ENCODE measurements around the gene WASF2.
"Not testable (repeated sequence)": the region's sequence is repeated elsewhere in the genome, so short reads cannot be mapped to it uniquely, and the experiment has no call there.

WASF2 gene, protein sequence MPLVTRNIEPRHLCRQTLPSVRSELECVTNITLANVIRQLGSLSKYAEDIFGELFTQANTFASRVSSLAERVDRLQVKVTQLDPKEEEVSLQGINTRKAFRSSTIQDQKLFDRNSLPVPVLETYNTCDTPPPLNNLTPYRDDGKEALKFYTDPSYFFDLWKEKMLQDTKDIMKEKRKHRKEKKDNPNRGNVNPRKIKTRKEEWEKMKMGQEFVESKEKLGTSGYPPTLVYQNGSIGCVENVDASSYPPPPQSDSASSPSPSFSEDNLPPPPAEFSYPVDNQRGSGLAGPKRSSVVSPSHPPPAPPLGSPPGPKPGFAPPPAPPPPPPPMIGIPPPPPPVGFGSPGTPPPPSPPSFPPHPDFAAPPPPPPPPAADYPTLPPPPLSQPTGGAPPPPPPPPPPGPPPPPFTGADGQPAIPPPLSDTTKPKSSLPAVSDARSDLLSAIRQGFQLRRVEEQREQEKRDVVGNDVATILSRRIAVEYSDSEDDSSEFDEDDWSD

GRCh38 chr1:27489973-27490741, at the start of gene WASF2:
WASF2 (minus strand) TSS chr1:27490167; CDS start chr1:27428890, 61,277 bp downstream.
- peak; percentile 98 for DNase-seq

DNA sequence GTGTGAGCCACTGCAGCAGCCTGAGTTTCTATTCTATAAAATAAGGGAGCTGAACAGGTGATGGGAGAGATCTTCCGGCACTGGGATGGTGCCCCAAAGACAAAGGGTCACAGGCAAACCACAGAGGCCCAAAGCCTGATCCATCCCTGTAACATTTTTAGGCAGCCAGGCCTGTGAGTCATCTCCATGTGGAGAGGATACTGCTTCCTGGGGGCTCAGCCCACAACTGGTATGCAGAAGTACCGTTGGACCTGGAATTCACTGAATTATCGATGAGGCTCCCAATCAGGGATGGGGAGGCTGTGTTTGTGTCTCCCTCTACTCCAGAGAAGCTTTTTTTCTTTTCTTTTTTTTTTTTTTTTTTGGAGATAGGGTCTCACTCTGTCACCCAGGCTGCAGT, 48.8 kb upstream of the WASF2 start:
- DNase-seq = no peak

- not testable (repeated sequence) for DNase-seq
These were observed 48.3 kb upstream of the WASF2 start for GRCh38 chr1:27538305-27538676.

DNA sequence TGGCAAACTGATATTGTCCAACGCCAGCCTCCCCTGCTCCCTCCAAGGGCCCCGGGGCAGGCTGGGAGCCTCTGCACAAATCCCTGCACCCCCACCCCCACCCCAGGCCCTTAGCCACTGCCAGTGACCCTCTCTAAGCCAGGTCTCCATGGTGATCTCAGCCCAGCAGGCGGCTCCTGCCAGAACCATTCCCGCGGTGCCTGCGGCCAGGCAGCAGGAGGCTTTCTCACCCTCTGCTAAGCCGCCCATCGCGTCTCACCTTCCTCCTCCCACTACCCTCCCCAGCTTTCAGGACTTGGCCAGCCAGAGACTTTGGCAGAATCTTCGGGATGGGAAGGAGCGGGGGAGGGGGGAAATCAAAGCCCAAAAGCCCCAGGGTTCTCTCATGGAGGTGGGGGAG, 46.8 kb upstream of the WASF2 start:
- no peak for DNase-seq

- DNase-seq = no peak
These were observed 46.2 kb upstream of the WASF2 start for GRCh38 chr1:27536010-27536757.

DNA sequence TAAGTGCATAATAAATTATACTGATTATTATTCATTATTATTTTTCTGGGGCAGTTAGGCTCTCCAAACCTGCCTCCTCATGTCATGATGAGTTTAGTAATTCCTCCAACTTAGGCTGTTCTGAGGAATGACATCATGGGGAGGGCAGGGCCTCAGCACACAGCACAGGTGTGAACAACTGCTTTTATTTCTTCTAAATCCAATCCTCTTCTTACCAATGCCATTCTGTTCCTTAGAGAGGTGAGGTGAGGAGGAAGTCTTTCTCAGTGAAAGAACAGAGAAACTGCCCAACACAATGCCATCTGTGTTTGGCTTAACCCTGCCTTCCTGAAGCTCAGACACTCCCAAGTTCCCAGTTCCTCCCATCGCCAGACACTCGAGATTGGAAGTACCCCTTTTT, 45.4 kb upstream of the WASF2 start:
- DNase-seq = no peak

DNA sequence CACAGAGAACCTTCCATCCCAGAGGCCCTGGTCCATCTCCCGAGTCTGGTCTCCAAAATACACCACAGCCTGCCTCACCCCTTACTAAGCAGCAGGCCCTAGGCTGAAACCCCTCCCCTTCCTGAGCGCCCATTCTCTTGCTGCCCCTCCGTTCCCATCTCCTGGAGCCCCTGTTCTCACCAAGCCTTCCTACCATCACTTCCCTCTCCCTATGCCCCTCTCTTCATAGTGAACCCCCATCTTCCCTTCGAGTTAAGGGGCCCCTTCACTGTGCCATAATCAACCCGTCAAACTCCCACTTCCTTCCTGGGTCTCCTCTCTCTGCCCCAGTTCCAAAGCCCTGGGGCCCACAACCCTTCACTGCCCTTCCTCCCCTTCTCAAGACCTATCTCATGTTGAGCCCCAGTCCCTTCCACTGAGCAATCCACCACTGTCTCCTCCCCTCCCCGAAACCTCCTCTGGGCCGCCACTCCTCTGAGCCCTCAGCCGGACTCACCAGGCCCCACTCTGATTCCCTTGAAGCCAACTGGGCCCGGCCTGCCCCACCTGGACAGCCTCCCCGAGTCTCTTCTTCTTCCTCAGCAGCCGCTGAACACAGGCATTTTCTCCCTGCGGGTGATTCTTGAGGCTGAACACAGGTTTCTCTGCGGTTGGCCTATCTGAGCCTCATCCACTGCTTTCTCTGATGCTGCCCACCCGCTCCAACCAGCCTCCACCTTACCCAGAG, 42.2 kb upstream of the WASF2 start:
- DNase-seq = no peak

DNA sequence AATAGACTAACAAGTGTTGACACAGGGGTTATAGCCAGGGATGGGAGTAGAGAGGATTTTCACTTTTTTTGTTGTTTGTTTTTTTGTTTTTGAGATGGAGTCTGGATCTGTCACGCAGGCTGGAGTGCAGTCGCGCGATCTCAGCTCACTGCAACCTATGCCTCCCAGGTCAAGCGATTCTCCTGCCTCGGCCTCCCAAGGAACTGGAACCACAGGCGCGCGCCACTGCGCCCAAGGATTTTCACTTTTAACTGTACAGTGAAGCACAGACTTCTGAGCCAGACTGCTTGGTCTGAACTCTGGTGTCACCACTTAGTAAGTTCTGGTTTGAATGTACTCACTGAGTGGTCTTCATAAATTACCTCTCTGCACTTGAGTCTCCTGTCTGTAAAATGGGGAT, 40.2 kb upstream of the WASF2 start:
- DNase-seq = no peak

- no peak for DNase-seq
These were observed 39.7 kb upstream of the WASF2 start for GRCh38 chr1:27529704-27530018.

DNA sequence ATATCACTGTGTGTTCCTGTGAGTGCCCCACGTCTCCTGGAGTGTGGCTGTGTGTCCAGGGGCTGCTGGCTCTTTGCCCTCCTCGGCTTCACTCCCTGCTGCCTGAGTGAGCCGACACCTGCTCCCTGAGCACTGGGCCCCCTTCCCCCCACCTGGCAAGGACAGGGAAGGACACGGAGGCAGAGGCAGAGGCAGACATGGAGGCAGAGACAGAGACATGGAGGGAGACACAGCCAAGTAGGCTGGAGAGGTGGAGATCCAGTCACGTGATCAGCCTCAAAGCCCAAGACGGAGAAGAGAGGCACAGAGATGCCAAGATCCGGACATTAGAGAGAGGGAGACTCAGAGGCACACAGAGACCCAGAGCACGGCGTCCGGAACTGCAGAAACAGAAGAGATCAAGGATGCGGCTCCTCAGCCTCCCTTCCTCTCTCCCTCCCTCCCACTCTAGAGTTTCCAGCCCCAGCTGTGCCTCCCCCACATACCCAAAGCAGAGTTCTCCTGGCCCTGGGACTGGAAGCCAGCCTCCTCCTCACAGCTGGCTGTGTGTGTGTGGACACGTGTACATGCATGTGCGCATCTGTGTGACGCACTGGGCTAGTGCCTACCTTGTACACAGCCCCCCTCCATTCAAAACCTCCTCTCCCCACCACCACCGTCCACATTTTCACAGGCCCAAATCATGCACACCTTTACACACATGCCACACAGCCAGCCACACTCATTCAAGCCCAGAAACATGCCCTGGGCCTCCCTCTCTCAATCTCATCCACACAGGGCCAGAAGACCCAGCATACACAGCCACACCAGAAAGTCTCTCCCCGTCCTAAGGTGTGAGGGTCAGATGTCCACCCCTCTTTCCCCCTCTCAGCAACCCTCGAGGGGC, 39.1 kb upstream of the WASF2 start:
- peak; percentile 70 for DNase-seq

DNA sequence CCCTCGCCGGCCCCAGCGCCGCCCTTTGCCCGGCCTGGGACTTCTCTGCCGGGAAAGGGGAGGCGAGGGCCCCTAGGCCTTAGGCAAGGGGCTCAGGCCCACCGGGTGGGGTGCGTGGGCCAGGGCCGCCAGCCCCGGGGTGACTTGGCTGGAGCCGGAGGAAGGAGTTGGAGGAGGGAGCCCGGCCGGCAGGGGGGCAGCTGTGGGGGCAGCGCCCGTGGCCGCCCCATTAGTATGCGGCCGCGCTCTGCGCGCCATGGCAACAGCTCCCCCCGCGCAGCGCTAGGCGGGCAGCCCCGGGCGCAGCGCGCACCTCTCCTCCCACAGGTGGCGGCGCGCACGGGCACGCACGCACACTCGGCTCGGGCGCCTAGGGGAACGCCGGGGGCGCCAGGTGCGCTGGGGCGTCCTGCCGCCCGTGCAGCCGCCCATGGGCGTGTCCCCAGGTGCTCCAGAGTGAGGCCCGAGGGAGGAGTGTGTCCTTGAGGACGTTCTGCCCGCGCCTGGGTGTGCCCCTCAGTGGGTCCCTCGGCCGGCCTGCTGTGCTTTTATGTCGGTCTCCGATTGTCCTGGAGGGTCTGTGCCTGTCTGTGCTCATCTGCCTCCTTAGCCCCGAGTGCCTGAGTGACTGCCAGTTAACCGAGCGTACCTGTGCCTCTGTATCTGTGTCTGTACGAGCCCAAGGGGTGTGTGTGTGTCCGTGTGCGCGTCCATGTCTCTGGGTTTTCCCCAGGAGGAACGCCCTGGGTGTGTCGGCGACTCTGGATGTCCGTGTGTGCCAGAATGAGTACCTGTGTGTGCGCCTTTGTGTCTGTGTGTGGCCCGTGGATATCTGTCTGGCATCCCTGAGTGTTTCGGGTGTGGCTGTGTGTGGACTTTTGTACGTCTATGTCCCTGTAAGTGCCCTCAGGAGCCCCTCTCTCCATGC, 38.2 kb upstream of the WASF2 start:
- DNase-seq = peak; percentile 97

- DNase-seq = peak; percentile 98
These were observed 37.4 kb upstream of the WASF2 start for GRCh38 chr1:27527223-27527889.

- DNase-seq = peak; percentile 37
These were observed 36.7 kb upstream of the WASF2 start for GRCh38 chr1:27526569-27527222.

- DNase-seq = peak; percentile 69
These were observed 35.6 kb upstream of the WASF2 start for GRCh38 chr1:27525296-27526272.

DNA sequence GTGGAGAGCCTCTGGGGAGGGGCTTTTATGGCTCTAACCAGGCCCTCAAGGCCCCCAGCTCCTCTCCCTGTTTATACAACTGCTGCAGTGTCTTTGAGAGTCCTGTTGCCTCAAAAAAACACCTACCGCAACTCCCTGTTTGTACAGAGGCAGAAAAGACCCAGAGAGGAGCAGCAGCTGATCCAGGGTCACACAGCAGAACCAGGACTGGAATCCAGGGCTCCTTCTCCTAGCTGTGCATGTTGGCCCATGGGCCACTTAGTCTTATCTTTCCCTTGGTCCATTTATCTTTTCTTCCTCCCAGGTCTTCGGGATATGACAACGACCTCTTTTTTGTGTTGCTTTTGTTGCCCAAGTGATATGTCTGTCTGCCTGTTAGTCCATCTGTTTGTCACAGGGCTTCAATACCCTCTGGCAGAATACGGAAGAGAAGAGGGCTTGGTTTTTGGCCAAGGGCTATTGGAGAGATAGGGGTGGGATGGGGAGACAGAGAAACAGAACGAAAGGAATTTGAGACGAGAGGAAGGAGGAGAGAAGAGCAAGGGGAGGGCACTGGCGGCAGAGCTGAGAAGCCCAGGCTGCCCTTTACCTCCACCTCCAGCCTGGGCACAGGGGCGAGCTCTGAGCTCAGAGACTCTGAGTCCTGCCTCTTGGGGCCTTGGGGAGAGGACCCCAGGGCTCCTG, 33.5 kb upstream of the WASF2 start:
- DNase-seq = no peak

GRCh38 chr1:27522432-27523336, 32.7 kb upstream of the WASF2 start:
- DNase-seq = peak; percentile 73

Data from NCI-H345 (cell line).